NCI-H187 treated with DMSO at 0.1 percent for 48 hours (cell line): Measurements from ENCODE around the gene RADX.
"Not testable (repeated sequence)": the region's sequence is repeated elsewhere in the genome, so short reads cannot be mapped to it uniquely, and the experiment has no call there.

Experiments
- DNase-seq: peaks from one replicate; lab custom pipeline; 2025; lab: John Stamatoyannopoulos, UW

The RADX gene

GRCh38 chrX:106611679-106612392 is at the start of gene RADX:
RADX (plus strand) TSS chrX:106611978; CDS start chrX:106612081, 103 bp downstream.
- no peak for DNase-seq

DNA sequence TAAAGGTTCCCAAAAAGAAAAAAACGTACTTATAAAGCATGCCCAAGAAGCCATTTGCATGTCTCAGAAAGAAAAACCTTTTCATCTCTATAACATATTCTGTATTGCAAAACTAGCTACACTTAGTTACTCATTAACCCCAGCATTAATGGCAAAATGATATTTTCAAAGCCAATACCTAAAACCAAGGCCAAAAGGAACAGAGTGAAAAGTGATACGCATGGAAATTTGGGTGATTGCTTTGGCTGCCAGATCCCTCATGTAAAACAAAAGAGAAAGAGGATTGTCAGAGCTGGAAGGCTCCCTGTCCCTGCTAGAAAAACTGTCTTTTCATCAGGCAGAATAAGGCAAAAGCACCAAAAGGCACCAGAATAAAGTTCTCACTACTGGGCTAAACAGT is 46.8 kb upstream of the RADX start:
- no peak for DNase-seq

GRCh38 chrX:106566362-106566761 is 45.4 kb upstream of the RADX start:
- DNase-seq: no peak

DNA sequence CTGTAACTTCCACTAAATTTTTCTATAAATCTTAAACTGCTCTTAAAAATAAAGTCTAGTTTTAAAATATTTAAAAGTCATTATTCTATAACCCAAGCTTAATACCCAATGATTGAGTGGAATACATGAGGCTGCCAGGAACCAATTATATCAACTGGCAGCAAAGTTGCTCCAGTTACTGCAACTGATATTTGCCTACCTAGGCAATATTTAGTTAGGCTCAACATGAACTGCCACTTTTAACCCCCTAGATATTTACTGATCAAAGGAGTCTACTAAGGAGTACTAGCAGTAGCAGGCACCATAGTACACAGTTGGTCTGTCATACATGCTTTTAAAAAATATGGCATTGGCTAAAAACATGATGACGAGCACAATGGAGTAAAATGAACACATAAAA is 29.9 kb upstream of the RADX start:
- DNase-seq: no peak

GRCh38 chrX:106585478-106585877 is 26.3 kb upstream of the RADX start:
- DNase-seq: no peak

DNA sequence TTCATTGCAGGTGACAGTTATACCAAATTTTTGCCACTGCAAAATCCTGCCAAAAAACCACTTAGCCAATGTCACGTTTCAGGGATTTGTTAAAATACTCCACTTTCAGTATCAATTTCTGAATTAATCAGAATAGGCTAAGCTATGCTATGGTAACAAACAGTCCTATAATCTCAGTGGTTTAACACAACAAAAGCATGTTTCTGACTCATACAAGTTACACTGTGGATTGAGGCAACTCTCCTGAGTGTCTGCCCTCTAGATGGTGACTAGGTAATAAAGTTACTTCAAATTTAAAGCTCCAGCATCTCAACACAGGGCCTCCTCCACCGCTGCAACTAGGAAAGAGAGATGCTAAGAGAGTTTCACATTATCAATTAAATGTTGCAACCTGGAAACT is 23.0 kb upstream of the RADX start:
- no peak for DNase-seq

DNA sequence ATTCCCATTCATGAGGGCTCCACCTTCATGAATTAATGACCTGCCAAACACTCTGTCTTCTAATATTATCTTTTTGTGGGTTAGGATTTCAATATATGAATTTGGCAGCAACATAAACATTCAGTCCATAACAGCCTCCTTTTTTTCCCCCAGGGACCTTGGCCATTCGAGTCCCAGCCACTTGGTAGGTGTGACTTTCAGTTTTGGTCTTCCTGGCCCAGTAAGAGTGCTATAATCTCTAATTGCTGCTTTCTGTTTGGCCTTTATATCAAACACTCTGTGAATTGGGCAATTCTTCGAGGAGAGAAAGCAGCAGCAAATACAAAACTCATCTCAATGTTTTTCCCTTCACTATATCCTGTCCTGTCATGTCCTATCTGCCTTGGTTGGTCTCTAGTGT is 12.4 kb upstream of the RADX start:
- no peak for DNase-seq

DNA sequence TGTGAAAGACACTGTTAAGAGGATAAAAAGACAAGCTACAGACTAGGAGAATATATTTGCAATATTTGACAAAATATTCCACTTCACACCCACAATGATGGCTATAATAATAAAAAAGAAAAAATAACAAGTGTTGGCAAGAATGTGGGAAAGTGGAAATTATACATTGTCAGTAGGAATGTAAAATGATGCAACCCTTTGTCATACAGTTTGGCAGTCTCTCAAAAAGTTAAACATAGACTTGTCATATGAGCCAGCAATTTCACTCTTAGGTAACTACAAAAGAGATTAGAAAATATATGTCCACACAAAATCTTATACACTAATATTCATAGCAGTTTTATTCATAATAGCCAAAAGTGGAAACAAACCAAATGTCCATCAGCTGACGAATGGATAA is 5.2 kb upstream of the RADX start:
- no peak for DNase-seq

GRCh38 chrX:106608016-106608415 is 3.8 kb upstream of the RADX start:
- peak; percentile 48 for DNase-seq

GRCh38 chrX:106611317-106611678 is 480 bp upstream of the RADX start:
- DNase-seq: no peak

- no peak for DNase-seq
Measured at GRCh38 chrX:106612393-106612763, 600 bp downstream of the RADX start.

DNA sequence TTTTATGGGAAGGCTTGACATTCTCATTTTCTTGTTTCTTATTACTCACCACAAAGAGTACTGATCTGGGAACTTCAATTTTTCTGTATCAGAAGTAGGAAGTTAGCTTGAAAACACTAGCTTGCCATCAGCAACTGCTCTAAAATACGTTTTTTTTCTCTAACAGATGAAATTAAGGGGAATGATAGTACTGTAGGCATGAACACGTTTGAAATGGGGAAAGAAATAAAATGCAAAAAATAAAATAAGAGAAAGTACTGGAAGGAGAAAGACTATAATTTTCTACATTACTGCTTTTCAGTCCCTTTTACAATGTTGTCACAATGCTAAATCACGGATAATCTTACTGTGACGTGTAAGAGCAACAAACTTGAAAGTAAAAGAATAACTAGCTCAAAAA is 1.5 kb downstream of the RADX start:
- no peak for DNase-seq

DNA sequence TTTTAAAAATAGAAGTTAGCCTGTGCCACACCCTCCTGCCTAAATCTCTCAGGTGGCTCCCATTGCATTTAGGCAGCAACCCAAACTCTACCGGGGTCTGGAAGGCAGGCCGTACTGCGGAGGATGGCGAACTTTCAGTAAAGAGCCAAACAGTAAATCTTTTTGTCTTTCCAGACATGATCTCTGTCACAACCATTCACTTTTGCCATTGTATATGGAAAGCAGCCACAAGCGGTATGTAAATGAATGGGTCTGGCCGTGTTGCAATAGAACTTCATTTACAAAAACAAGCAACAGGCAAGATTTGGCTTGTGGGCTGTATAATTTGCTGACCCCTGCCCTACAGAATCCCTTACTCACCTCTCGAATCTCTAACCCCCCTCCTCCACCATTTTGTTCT is 3.3 kb downstream of the RADX start:
- DNase-seq: no peak

DNA sequence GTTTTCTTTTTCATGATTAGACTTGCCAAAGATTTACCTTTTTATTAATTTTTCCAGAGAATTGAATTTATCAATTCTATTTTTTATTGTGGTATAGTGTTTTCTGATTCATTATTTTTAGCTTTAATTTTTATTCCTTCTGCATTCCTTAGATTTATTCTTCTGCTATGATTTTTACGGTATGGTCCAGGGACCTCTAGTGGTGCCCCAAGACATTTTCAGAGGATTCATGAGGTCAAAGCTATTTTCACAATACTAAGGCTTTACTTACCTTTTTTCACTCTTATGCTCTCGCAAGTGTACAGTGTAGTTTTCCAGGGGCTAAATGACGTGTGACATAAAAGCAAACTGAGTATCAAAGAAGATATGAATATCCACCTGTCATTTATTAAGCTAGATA is 8.0 kb downstream of the RADX start:
- DNase-seq: no peak

- no peak for DNase-seq
Measured at GRCh38 chrX:106621836-106622235, 10.1 kb downstream of the RADX start.

GRCh38 chrX:106626789-106627188 is 15.0 kb downstream of the RADX start:
- no peak for DNase-seq

GRCh38 chrX:106631615-106632014 is 19.8 kb downstream of the RADX start:
- no peak for DNase-seq

DNA sequence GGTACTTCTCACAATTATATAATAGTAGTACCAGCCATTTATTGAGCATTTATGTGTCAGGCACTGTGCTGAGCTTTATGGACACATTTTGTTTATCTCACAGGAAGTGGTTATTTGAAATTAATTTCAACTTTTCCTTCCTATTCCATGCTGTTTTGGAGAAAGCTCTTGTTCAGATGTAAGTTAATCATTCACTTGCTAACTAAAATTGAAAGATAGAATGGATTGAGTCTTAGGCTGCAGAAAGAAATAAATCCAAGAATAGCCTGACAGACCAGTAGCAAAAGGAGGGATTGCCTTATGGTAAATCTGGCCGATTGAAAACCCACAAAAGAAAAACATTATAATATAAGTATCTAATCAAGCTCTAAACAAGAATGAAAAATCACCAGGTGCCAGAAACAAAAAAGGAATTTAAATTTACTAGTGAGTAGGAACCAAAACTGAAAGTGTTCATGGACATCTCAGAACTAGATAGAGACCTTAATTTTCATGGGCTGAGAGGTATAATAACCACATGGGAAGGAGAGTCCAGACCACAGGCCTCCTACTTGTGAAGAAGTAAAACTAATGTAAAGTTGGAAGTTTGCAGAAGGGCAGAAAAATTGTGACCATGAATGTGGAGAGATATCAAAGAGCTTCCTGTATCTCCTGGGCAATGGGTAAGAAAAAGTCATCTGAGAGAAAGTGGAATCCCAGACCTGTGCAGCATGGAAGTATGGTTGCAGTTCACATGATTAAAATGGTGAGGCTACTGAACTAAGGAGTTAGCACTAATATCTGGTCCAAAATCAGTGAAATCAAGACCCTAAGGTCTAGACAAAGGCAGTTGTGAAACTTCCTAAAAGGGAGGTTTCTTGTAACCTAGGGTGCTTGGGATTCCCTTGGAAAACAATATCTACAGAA is 38.0 kb downstream of the RADX start:
- no peak for DNase-seq

- not testable (repeated sequence) for DNase-seq
Measured at GRCh38 chrX:106653625-106654024, 41.8 kb downstream of the RADX start.

DNA sequence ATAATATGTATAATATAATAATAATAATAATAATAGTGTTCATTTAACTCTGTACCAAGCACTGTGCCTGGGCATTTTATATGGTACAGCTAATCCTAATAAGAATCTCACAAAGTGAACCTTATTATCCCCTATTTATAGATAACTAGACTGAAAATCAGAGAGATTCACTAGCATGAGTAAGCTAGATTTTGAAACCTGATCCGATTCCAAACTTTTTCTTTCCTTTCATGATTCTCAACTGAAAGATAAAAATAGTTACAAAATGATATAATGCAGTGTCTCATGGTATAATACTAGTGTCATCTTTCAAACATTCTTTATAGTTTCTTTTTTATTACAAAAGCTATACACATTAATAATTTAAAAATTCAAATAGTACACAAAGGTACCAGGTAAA is 58.9 kb downstream of the RADX start:
- no peak for DNase-seq

- no peak for DNase-seq
Measured at GRCh38 chrX:106672527-106672926, 60.7 kb downstream of the RADX start.

- no peak for DNase-seq
Measured at GRCh38 chrX:106680716-106681115, 68.9 kb downstream of the RADX start.

DNA sequence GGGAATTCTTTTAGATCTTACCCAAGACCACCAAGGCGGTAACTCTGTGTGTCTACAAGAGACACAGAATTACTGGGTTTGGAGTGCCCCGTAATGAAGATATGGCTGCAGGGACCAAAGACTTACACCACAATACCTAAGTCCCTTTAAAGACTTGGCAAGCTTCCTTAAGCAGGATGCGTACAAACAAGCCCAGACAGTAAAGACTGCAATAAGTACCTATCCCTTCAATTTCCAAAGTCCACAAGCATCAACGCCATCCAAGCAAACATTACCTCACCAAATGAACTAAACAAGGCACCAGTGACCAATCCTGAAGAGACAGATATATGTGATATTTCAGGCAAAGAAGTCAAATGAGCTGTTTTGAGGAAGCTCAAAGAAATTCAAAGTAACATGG is 72.4 kb downstream of the RADX start:
- no peak for DNase-seq
